KBM-7 (cell line): ENCODE results near the gene CKB.
A peak's percentile ranks its signal among the peaks of the same experiment; 100 is the strongest.
"Not testable (repeated sequence)": the region's sequence is repeated elsewhere in the genome, so short reads cannot be mapped to it uniquely, and the experiment has no call there.

ENCODE experiments used
- DNase-seq: peaks from one replicate; pipeline ENCODE4 v3.0.0-alpha.2; 2015
- in situ Hi-C: fragments of 300-500 bp; cut with MboI; formaldehyde crosslinking; loops from 2 replicates; pipeline ENCODE4 v1.14.3; 2020; ENCODE audit warnings: low sequenced_read_pairs, low pct_unique_long_range_greater_than_20kb, mixed read lengths

CKB gene

DNA sequence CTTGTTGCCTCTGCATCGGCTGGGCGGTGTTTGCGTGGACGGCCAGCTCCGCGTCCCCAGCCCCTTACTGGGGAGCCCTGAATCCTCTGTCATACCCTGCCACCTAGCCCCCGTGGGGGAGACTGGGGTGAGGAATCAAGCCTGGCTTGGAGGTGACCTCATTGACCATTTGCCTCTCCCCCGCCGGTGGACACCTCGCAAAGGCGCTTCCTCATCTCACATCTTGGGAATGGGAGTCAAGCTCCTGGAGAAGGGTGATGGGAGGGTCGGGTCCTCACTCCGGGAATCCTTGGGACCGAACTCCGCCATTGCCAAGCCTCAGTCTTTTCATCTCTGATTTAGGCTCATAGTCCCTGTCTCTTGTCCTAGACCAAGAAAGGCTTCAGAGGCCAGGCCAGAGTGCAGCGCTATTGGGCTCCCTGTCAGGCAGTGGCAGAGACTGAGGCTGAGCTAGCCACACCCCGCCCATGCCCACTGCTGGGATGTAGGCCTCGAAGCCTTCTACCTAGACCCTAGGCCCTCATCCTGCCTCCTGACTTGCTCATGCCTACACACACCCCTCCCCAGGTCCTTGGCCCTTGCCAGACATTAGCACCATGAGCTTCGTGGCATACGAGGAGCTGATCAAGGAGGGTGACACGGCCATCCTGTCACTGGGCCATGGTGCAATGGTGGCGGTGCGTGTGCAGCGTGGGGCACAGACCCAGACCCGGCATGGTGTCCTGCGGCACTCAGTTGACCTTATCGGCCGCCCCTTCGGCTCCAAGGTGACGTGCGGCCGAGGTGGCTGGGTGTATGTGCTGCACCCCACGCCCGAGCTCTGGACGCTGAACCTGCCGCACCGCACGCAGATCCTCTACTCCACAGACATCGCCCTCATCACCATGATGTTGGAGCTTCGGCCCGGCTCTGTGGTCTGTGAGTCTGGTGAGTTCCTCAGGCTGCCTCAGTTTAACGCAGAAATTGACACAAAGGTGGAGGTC, 7.0 kb upstream of the CKB start:
- DNase-seq, result no peak
- in situ Hi-C loops, result no loop called here

DNA sequence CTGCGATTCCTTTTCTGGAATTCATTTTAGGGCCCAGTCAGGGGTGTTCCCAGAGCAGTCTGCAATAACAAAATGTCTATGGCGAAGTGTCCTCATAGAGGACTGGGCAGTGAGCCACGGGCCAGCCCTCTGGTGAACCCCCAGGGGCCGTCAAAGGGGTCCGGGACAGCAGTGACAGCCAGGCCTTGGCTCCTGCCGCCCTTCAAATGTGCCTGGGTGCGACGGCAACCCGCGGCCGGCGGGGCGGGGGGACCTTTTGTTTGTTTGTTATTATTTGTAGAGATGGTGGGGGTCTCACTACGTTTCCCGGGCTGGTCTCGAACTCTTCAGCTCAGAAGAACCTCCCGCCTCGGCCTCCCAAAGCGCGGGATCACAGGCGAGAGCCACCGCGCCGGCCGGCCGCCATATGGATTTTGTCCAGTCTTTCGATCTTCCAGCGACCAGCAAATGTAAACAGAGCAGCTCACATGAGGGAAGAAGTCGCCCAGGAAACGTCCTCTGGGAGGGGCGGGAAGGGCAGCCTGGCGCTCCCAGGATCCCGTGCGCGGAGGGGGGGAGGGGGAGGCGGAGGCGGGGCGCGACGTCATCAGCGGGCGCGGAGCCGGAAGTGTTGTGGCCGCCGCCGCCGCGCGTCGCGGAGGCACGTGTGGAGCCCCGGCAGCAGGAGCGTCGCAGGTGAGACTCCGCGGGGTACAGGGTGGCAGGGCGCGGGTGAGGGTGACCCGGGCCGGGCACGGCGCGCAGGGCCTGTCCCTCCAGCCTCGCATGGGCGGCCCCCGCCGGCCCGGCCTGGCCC, 6.2 kb upstream of the CKB start, which contains the start of gene TRMT61A:
Gene TRMT61A (plus strand): TSS at position 610 of the 796 bp plus-strand sequence. CDS start 783 bp downstream, outside the sequence.
- peak; percentile 35 for DNase-seq
- in situ Hi-C loops, result no loop called here

GRCh38 chr14:103528146-103528586, 5.5 kb upstream of the CKB start:
- in situ Hi-C loops, result no loop called here

GRCh38 chr14:103527408-103528145, 4.9 kb upstream of the CKB start:
- in situ Hi-C loops, result no loop called here
- DNase-seq, result no peak

More at GRCh38 chr14:103528146-103528586, 5.5 kb upstream of the CKB start:
- DNase-seq, result no peak

DNA sequence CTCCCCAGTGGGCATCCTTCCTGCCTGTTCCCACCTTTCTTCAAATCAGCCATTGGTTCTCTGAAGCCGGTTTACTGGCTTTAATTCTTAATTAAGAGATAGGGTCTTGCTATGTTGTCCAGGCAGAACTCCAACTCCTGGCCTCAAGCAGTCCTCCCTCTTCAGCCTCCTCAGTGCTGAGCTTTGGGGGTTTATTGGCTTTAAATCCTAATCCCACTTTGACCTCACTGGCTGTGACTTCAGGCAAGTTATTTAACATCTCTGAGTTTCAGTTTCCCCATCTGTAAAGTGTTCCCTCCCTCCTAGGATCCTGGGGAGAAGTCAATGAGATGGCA, 4.3 kb upstream of the CKB start:
- no peak for DNase-seq
- in situ Hi-C loops, result no loop called here

DNA sequence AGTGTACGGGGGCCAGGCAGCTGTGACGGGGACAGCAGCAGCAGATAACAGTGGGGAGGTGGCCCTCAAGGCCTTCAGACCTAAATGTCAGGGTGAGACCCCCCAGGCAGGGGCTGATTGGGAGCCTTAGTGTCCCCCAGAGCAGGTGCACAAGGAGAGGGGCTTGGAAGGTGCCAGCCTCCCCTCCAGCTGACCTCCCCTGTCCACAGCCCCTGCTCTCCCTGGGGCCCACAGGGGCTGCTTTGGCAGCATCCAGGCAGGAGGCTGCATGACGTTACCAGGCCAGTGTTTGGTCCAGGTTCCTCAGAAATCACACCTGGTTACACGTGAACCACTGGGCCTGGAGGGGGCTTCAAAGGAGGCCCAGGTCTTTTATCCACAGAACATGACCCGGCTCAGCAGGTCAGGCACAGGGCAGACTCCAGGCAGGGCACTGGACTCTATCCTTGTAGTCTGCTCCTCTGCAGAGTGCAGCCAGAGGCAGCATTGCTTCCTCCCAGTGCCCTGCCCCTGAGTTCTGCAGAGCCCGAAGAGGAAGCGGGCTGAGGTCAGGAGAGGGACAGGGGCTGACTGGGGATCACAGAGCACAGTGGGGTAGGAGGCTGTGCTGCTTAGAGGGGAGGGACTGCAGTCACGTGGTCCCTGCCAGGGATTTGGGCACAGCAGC, 3.8 kb upstream of the CKB start:
- in situ Hi-C loops, result no loop called here
- peak; percentile 62 for DNase-seq

- DNase-seq, result peak; percentile 18
- in situ Hi-C loops, result not testable (repeated sequence)
Observed at GRCh38 chr14:103525430-103526246, 3.0 kb upstream of the CKB start.

DNA sequence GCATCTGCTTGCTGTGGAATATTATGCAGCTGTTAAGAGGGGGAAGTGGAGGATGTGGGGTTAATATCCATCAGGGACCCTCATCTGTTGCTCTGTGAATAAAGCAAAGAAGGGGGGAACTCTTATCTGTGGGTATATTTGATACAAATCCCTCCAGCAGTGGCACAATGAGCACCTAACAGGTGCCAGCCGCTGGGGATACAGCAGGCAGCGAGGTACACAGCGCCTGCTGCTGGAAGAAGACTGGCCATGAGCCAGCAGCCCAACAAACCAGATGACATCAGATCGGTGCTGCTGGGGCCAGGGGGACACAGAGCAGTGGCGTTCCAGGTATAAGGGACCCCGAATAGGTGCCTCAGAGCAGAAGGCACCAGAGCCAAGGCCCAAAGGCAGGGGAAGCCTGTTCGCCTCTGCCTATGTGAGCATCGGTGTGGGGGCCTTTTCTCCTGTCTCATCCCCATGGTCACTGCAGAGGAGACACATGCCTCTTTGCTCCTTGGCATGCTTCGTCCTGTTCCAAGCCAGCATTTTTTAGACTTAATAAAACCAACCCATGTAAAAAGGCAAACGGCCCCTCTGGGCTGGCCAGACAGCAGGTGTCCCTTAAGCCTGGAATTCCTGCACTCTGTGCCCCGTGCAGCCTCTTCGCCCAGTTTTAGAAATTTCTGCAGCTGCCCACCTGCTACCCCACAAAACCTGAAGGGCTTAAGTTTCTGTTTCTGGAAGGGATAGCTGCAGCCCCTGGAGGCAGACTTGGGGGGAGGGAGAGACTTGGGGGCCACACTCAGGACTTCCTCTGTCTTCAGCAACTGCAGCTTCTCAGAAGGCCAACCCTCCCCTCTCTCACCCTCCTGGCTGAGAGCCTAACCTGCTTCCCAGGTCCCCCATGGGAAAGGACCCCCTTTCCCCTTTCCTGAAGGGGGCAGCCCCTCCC, 1.6 kb upstream of the CKB start:
- in situ Hi-C loops, result no loop called here

GRCh38 chr14:103523575-103523954, 935 bp upstream of the CKB start:
- no peak for DNase-seq
- in situ Hi-C loops, result no loop called here

More for the DNA sequence above, 1.6 kb upstream of the CKB start:
- no peak for DNase-seq

DNA sequence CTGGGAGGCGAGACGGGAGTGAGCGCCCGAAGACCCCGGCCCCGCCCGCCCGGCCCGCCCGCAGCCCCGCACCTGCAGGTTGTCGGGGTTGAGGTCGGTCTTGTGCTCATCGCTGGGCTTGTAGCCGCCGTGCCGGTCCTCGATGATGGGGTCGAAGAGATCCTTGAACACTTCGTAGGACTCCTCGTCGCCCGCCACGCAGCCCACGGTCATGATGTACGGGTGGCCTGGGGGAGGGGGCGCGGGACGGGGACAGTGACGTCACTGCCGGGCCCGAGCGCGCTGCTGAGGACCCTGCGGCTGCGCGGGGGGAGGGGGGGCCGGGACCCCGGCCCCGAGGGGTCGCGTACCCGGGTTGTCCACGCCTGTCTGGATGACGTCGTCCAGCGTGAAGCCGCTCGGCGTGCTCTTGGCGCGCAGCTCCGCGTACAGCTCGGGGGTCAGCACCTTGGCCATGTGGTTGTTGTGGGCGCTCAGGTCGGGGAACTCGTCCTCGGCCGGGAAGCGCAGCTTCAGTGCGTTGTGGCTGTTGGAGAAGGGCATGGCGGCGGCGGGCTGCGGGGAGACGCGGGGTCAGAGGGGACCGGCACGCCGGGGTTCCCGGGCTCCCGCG, 573 bp downstream of the CKB start:
- in situ Hi-C loops, result no loop called here
- DNase-seq, result peak; percentile 23

- in situ Hi-C loops, result no loop called here
- DNase-seq, result peak; percentile 29
Observed at GRCh38 chr14:103521438-103521950, 1.1 kb downstream of the CKB start.

GRCh38 chr14:103520657-103521437, 1.8 kb downstream of the CKB start:
- in situ Hi-C loops, result no loop called here
- DNase-seq, result peak; percentile 90

GRCh38 chr14:103520269-103520656, 2.4 kb downstream of the CKB start:
- in situ Hi-C loops, result no loop called here
- no peak for DNase-seq

DNA sequence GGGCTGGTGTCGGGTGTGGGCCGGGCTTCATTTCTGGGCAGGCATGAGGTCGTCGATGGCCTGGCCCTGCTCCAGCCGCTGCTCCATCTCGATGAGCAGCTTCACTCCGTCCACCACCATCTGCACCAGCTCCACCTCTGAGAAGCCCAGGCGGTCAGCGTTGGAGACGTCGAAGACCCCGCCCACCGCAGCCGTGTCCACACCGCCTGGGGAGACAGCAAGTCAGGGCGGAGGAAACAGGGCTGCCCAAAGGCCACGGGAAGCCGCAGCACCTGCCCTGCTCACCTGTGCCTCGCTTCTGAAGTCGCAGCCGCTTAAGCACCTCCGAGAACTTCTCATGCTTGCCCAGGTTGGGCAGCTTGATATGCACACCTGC, 2.8 kb downstream of the CKB start:
- no peak for DNase-seq
- in situ Hi-C loops, result no loop called here

- peak; percentile 88 for DNase-seq
- in situ Hi-C loops, result no loop called here
Observed at GRCh38 chr14:103519043-103519836, 3.4 kb downstream of the CKB start.
